Measurements from ENCODE around the gene HOXA10.

- TF ChIP-seq CTCF (IDR thresholded peaks at IDR 0.05 in 2 of 3, conservative IDR thresholded peaks at IDR 0.05 in 1 of 3; ENCODE audit: borderline replicate concordance in 1 of 3, insufficient read depth in 1 of 3, low read depth in 2 of 3, low read length in 2 of 3): no peak
- no peak for TF ChIP-seq ZNF274 (IDR thresholded peaks at IDR 0.05; ENCODE audit: low read depth, low read length)
- TF ChIP-seq MAX (IDR thresholded peaks at IDR 0.05): no peak
- TF ChIP-seq POLR2AphosphoS5 (IDR thresholded peaks at IDR 0.05; ENCODE audit: low read depth, low read length): no peak
- no peak for TF ChIP-seq ZFX (IDR thresholded peaks at IDR 0.05)
- no peak for TF ChIP-seq EZH2 (IDR thresholded peaks at IDR 0.05)
- TF ChIP-seq REST (IDR thresholded peaks at IDR 0.05; ENCODE audit: low read depth): no peak
Observed at GRCh38 chr7:27215356-27215755, 41.2 kb upstream of the HOXA10 start.
